Keratinocyte (primary cell): ENCODE results near the gene TXLNB. TPM values are rescaled to one million over a fixed set of nuclear protein-coding genes. Genes with fewer than 3 reads are reported as not detected.
"Not testable (repeated sequence)": the region's sequence is repeated elsewhere in the genome, so short reads cannot be mapped to it uniquely, and the experiment has no call there.

Experiments
- DNase-seq: peaks from one replicate; pipeline ENCODE4 v3.0.0-alpha.2; 2011; ENCODE audit warnings: low read depth, missing footprints, low spot score
- FAIRE-seq: peaks from 2 replicates; lab custom pipeline; 2011; peaks lifted over from hg19 to GRCh38; lab: Jason Lieb, UNC
- H2AFZ ChIP-seq: 2 replicates; pipeline ENCODE4 v1.6.0; 2012; ENCODE audit warnings: low read length, control low read depth, inconsistent platforms; ENCODE audit not compliant: control insufficient read depth
- H3K27ac ChIP-seq: 2 replicates; pipeline ENCODE4 v1.5.1; 2011; ENCODE audit warnings: low read length; ENCODE audit not compliant: control insufficient read depth, insufficient read depth
- H3K27me3 ChIP-seq: 3 replicates; pipeline ENCODE4 v1.6.0; 2011; ENCODE audit warnings: low read length; ENCODE audit not compliant: control insufficient read depth, insufficient read depth; ENCODE audit errors: extremely low read depth
- H3K36me3 ChIP-seq, 2 experiments: 2 replicates in 1 of 2; 3 replicates in 1 of 2; pipeline ENCODE4 v1.5.1; 2011; ENCODE audit warnings: low read length in 2 of 2, mild to moderate bottlenecking in 1 of 2; ENCODE audit not compliant: control insufficient read depth in 2 of 2, insufficient read depth in 2 of 2; ENCODE audit errors: extremely low read depth in 1 of 2
- H3K4me1 ChIP-seq: 3 replicates; pipeline ENCODE4 v1.5.1; 2011; ENCODE audit warnings: low read length; ENCODE audit not compliant: control insufficient read depth, insufficient read depth; ENCODE audit errors: extremely low read depth
- H3K4me2 ChIP-seq: 3 replicates; pipeline ENCODE4 v1.6.0; 2011; ENCODE audit warnings: low read depth, low read length; ENCODE audit not compliant: control insufficient read depth, insufficient read depth; ENCODE audit errors: extremely low read depth
- H3K4me3 ChIP-seq, 3 experiments: fragments of 200-600 bp in 1 of 3; sonication (generic) in 1 of 3; 2 replicates in 2 of 3; 3 replicates in 1 of 3; pipeline ENCODE4 v1.5.1; 2011 to 2016; ENCODE audit warnings: low read length in 3 of 3, mild to moderate bottlenecking in 3 of 3, control low read depth in 2 of 3, inconsistent platforms in 1 of 3, low read depth in 1 of 3, mixed read lengths in 1 of 3, mixed run types in 1 of 3, moderate library complexity in 1 of 3; ENCODE audit not compliant: control insufficient read depth in 2 of 3, insufficient read depth in 2 of 3; ENCODE audit errors: extremely low read depth in 1 of 3
- H3K79me2 ChIP-seq: 2 replicates; pipeline ENCODE4 v1.6.0; 2012; ENCODE audit warnings: low read length; ENCODE audit not compliant: control insufficient read depth, insufficient read depth
- H3K9ac ChIP-seq: 3 replicates; pipeline ENCODE4 v1.6.0; 2011; ENCODE audit warnings: low read length; ENCODE audit not compliant: control insufficient read depth, insufficient read depth; ENCODE audit errors: extremely low read depth
- H3K9me1 ChIP-seq: 3 replicates; pipeline ENCODE4 v1.6.0; 2011; ENCODE audit warnings: low read length; ENCODE audit not compliant: control insufficient read depth, insufficient read depth; ENCODE audit errors: extremely low read depth
- H3K9me3 ChIP-seq: 2 replicates; pipeline ENCODE4 v1.5.1; 2012; ENCODE audit warnings: low read depth, low read length; ENCODE audit not compliant: control insufficient read depth
- H4K20me1 ChIP-seq: 3 replicates; pipeline ENCODE4 v1.6.0; 2011; ENCODE audit warnings: low read length; ENCODE audit not compliant: control insufficient read depth, insufficient read depth; ENCODE audit errors: extremely low read depth
- CTCF ChIP-seq, 3 experiments: IDR thresholded peaks in 1 of 3; conservative IDR thresholded peaks in 1 of 3; optimal IDR thresholded peaks in 1 of 3; 2 replicates in 2 of 3; 3 replicates in 1 of 3; pipeline versions ENCODE3 to v1.5.1; 2011; ENCODE audit warnings: low read length in 3 of 3, mild to moderate bottlenecking in 3 of 3, moderate library complexity in 2 of 3, control low read depth in 1 of 3, inconsistent platforms in 1 of 3; ENCODE audit not compliant: insufficient read depth in 2 of 3; ENCODE audit errors: extremely low read depth in 1 of 3
- EZH2 ChIP-seq: IDR thresholded peaks from one replicate; pipeline ENCODE4 v1.6.1; 2012; ENCODE audit warnings: inconsistent platforms, mild to moderate bottlenecking, low read length, moderate library complexity
- dilution Hi-C: fragments of 300-500 bp; cut with MboI; formaldehyde crosslinking; loops from one replicate; pipeline ENCODE4 v1.7.0; 2020; ENCODE audit warnings: low sequenced_read_pairs; ENCODE audit not compliant: extremely low pct_ligation_motif_present
- polyA plus RNA-seq, 5 experiments: library from polyadenylated mRNA; depleted of rRNA in 3 of 5; stranded (reverse) in 3 of 5; stranded (forward) in 1 of 5; unstranded in 1 of 5; fragments of >200 nt; gene quantifications; 1 replicate in 1 of 5; 2 replicates in 3 of 5; 3 replicates in 1 of 5; pipeline versions ENCODE4 v1.2.1 to v1.2.3, GENCODE V29; 2011 to 2012; ENCODE audit warnings: missing spikeins in 2 of 5, low read depth in 1 of 5, low replicate concordance in 1 of 5

The TXLNB gene
- polyA plus RNA-seq, 1 donor (not counting 4 experiments of a cell fraction or from before 2014, with no cell fraction given) = 0.03 TPM

DNA sequence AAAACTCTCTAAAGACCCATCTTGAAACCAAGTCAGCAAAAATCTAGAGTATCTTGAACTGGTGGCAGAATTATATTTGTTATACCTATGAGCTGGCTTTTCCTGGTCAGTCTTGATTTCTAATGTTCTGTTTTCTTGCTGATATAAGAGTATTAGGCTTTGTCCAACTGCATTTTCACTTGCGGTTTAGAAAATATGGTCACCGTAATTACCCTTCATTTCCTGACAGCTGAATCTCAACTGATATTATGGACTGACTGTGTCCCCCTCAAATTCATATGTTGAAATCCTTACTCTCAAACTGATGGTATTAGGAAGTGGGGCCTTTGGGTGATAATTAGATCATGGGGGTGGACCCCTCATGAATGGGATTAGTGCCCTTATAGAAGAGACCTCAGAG, 72.1 kb downstream of the TXLNB start:
- dilution Hi-C loops = no loop called here
- FAIRE-seq = no peak
- H2AFZ ChIP-seq = peak overlapping the region; percentile 86

GRCh38 chr6:139219271-139219729, 72.5 kb downstream of the TXLNB start:
- H3K9me1 ChIP-seq = no peaks in the 10 kb centered on the region
- dilution Hi-C loops = no loop called here

More for the DNA sequence above, 72.1 kb downstream of the TXLNB start:
- peak overlapping the region; percentile 62 for H3K4me2 ChIP-seq
- no peaks in the 10 kb centered on the region for H3K9me1 ChIP-seq
- no peak for DNase-seq
- no peak overlapping the region for H3K4me3 ChIP-seq
- no peaks in the 10 kb centered on the region for H3K27me3 ChIP-seq
- peak overlapping the region; percentile 52 for H3K27ac ChIP-seq
- H3K4me1 ChIP-seq = peaks cover 10% of the 10 kb centered on the region
- peak overlapping the region; percentile 15 for H3K9ac ChIP-seq
- H4K20me1 ChIP-seq = no peaks in the 10 kb centered on the region
- no peaks in the 10 kb centered on the region for H3K9me3 ChIP-seq
- no peak for TF ChIP-seq CTCF (optimal IDR thresholded peaks at IDR 0.05 in 1 of 3, IDR thresholded peaks at IDR 0.05 in 1 of 3, conservative IDR thresholded peaks at IDR 0.05 in 1 of 3; ENCODE audit: extremely low read depth in 1 of 3, insufficient read depth in 2 of 3, low read length in 3 of 3)
- no peak for TF ChIP-seq EZH2
- H3K79me2 ChIP-seq = no peaks in the 10 kb centered on the region
- H3K36me3 ChIP-seq = no peaks in the 10 kb centered on the region

DNA sequence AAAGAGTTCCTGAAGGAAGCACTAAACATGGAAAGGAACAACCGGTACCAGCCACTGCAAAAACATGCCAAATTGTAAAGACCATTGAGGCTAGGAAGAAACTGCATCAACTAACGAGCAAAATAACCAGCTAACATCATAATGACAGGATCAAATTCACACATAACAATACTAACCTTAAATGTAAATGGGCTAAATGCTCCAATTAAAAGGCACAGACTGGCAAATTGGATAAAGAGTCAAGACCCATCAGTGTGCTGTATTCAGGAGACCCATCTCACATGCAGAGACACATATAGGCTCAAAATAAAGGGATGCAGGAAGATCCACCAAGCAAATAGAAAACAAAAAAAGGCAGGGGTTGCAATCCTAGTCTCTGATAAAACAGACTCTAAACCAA, 79.3 kb downstream of the TXLNB start:
- DNase-seq, H3K27ac ChIP-seq, H3K4me1 ChIP-seq, H3K9me1 ChIP-seq, dilution Hi-C loops, H3K9me3 ChIP-seq, H3K9ac ChIP-seq, H3K4me3 ChIP-seq, H3K4me2 ChIP-seq, FAIRE-seq, H3K36me3 ChIP-seq, H2AFZ ChIP-seq, H3K27me3 ChIP-seq, H3K79me2 ChIP-seq, H4K20me1 ChIP-seq: not testable (repeated sequence)

More at GRCh38 chr6:139219271-139219729, 72.5 kb downstream of the TXLNB start:
- Histone ChIP-seq H3K36me3 (no peaks in the 10 kb centered on the region), H3K4me3 (no peak overlapping the region), H3K27ac (peak overlapping the region; percentile 52), H3K9me3 (no peaks in the 10 kb centered on the region), H3K4me2 (peak overlapping the region; percentile 62), H3K79me2 (no peaks in the 10 kb centered on the region), H3K4me1 (peaks cover 10% of the 10 kb centered on the region), H3K9ac (peak overlapping the region; percentile 15), H4K20me1 (no peaks in the 10 kb centered on the region), H3K27me3 (no peaks in the 10 kb centered on the region), H2AFZ (peak overlapping the region; percentile 86)
- no peak for TF ChIP-seq EZH2
- peak; percentile 92 to 98 (median 92) for TF ChIP-seq CTCF (optimal IDR thresholded peaks at IDR 0.05 in 1 of 3, IDR thresholded peaks at IDR 0.05 in 1 of 3, conservative IDR thresholded peaks at IDR 0.05 in 1 of 3; ENCODE audit: extremely low read depth in 1 of 3, insufficient read depth in 2 of 3, low read length in 3 of 3)
- FAIRE-seq (peak; percentile 97), DNase-seq (peak; percentile 76)

- H3K4me2 ChIP-seq, H2AFZ ChIP-seq, H3K36me3 ChIP-seq, H3K9ac ChIP-seq, FAIRE-seq, H3K4me1 ChIP-seq, DNase-seq, dilution Hi-C loops, H3K4me3 ChIP-seq, H3K79me2 ChIP-seq, H3K27ac ChIP-seq, H3K27me3 ChIP-seq, H3K9me3 ChIP-seq, H4K20me1 ChIP-seq, H3K9me1 ChIP-seq: not testable (repeated sequence)
Observed at GRCh38 chr6:139210766-139211165, 81.0 kb downstream of the TXLNB start.
